ENCODE measurements around the gene NFIA. TPM values are rescaled to one million over a fixed set of nuclear protein-coding genes. Genes with fewer than 3 reads are reported as not detected.

Gene NFIA
- polyA plus RNA-seq, 3 donors: 3.9 to 25.9 (median 18.2) TPM

DNA sequence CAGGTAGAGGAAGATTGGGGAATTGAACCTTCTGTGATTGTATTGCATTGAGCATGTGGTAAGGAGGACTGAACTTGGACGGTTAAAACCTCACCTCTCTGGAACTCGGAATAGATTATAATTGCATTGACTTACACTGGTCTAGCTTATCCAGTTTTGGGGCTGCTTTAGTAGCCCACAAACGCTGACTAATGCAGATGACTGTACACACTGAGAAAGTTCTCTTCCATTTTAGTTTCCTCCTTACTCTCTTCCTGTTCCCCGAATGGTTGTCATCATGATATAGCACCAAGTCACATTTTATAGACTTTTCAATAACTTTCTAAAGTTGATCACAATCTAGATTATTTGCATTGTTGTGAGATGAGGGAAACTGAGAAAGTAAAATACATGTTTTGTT, 78.2 kb downstream of the NFIA start:
- WGBS, 3 donors: 75 to 87% (median 81%) methylated on average over 4 of the region's 4 CpGs
- no peak overlapping the region for H3K27ac ChIP-seq (ENCODE audit: low read depth, low read length)

DNA sequence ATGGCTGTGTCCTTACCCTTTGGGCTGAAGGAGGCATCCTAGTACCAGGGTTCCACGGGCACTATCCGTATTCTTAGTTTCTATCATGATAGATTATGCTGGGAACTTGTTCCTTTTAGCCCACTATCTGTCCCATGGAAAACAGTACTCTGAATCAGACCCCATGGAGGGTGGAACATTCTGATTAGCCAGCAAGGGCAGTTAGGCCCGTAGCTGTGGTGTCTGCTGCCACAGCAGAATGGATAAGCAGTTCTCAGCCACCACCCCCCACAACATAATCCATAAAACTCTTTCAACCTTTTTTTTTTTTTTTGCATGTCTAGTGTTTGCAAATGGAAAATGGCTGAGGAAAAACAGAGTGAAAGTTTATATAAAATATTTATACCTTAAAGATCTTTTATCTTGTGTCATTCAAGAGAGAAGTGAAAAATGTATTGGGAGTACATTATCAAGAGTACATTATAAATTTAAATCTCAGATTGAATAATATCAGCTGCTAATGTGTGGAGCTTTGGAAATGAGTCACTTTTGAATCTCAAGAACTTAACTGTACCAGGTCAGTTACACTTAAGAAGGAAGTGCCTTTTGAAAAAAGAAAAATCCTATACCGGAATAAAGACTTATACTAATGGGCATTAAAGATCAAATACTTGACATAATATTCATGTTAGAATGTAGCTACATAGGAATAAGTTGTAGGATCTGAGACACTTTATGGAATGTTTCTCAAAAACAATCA, 80.3 kb downstream of the NFIA start:
- no peak overlapping the region for H3K27ac ChIP-seq (ENCODE audit: low read depth, low read length)
- WGBS, 3 donors: 84 to 88% (median 86%) methylated on average over 4 of the region's 4 CpGs

DNA sequence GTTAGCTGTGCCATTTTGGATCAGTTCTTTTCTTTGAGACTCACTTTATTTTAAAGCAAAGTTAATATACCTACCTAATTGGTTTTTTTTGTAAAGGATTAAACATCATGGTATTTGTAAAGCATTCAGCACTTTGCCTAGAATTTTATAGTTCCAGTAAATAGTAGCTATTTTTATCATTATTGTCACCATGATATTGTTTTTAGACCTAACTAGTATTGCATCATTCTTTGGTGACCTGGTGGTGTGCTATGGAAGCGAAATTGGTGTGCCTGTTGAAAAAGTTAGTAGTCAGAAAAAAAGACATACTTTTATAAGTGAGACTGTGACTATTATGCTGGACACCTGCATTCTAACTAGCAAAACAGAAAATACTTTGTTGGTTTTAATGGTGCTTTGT, 81.0 kb downstream of the NFIA start:
- H3K27ac ChIP-seq (ENCODE audit: low read depth, low read length): no peak overlapping the region
- WGBS, 3 donors: 97 to 99% (median 98%) methylated on average over 1 of the region's 1 CpG

DNA sequence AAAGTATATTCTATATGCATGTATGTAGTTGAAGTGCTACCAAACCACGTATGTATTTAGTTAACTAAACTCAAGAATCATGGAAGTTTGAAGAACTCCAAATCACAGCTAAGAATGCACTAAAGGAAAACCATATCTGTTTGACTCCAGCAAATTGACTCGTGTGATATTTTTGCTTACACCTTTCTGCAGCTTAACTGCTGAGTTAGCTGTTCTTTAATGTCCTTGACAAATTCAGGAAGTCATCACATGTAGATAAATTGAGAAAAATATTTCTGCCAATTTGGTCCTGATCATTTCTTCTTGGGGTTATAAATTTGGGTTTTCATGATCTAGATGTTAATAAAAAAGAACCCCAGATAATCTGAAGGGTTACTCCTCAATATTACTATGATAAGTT, 83.0 kb downstream of the NFIA start:
- WGBS, 3 donors: 64 to 89% (median 79%) methylated on average over 2 of the region's 2 CpGs

DNA sequence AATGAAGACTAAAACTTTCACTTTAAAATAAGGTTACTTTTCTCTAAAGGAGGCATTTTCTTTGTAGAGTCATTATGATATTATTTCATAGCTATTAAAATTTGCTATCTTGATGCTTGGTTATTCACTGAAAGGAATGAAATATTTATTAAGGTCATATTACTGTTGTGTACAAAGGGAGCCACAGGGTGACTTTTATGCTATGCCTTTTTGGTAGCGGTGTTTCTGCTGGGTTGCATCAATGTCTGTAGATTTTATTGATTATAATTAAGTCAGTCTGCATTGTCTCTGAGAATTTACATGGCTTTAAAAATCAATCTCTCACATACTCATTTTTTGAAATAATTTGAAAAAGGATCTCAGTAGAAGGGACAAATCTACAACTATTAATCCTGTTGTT, 84.9 kb downstream of the NFIA start:
- WGBS, 3 donors: 87 to 94% (median 92%) methylated on average over 1 of the region's 1 CpG

More for the DNA sequence above, 83.0 kb downstream of the NFIA start:
- H3K27ac ChIP-seq (ENCODE audit: low read depth, low read length): no peak overlapping the region

DNA sequence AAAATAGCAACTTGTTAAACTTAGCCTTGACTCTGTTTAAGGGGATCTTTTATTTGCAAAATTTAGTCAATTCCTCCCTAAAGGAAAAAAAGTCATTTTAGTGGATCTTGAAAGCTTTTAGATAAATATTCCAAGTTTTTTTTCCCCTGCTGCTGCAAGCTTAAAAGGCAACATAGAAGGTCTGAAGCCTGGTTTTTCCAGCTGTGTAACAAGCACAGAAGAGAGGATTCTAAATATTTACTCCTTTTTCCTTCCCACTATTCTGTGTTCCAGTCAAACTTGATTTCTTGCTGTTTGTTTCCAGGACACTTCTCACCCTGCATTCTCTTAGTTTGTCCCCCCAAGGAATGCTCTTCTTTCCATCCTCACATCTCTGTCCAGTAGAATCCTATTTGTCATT, 86.7 kb downstream of the NFIA start:
- no peak overlapping the region for H3K27ac ChIP-seq (ENCODE audit: low read depth, low read length)

More for the DNA sequence above, 84.9 kb downstream of the NFIA start:
- H3K27ac ChIP-seq (ENCODE audit: low read depth, low read length): no peak overlapping the region

DNA sequence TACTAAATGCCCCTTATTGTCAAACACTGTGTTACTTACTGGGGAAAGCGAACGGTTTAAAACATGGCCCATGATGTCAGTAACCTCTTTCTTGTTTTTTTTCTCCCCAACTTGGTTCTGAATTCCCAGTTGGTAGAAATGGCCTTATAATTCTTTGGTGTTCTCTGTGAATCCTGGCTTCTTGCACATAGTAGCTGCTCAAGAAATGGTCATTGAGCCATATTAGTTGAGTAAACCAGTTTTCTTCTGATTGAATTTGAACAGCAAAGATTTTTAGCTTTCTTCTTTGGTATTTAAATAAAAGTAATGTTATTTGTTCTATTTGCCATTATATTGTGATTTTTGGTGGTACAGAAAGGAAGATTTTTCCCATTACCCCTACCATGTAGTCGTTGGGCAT, 87.3 kb downstream of the NFIA start:
- H3K27ac ChIP-seq (ENCODE audit: low read depth, low read length): no peak overlapping the region

DNA sequence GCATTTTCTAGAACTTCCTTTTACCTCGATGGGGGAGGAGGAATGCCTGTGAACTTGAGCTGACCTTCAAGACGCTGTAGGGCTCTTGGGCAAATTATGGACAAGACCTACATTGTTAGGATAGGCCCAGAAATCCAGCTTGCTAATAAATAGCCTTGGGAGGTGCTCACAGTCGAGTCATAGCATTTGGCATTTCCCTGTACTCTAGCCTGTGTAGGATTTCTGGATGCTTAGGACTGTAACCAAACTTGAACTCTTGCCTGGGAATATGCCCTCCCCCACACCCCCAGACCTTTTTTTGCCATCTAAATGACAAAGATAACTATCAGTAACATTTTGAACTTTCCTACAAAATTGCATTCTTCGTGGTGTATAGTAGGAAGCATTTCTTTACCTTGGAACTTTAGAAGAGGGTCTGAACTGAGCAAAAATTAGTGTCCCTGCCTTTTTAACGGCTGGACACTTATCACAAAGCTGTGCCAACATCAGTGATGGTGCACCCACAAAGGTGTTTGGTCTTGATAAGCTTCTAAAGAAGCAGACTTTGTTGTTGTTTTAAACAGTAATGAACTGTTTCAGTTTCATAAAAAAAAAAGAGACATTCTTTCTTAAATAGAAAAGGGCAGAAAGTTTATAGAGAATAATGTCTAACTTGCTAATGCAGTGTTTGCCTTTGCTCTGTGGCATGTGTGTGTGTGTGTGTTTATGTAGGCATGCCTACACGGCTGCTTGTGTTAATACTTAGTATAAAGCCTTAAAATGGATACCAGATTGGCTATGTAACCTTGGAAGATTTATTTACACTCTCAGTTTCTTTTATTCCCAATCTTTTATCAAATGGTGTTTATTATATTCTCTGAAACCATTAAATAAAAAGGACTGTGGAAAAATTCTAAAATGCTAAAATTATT, 88.2 kb downstream of the NFIA start:
- no peak overlapping the region for H3K27ac ChIP-seq (ENCODE audit: low read depth, low read length)
- WGBS, 3 donors: 18 to 43% (median 35%) methylated on average over 6 of the region's 6 CpGs

More for the DNA sequence above, 87.3 kb downstream of the NFIA start:
- WGBS, 3 donors: 89 to 95% (median 94%) methylated on average over 3 of the region's 3 CpGs

DNA sequence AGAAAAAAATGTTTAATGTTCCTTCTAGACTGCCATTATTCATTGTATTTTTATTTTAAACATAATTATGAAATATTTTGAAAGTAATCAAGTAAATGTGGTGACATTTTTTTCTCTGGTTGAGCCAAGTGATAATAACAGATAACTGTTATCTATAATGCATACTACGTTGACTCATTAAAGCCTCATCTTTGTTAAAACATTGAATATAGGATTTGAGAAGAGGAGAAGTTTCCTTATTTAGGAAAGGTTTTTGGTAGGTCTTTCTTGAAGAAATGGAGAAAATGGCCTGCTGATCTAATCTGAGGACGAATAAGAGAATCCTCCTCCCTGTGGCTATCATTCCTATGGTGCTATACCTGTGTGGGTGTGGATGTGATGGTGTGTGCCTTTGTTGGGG, 89.0 kb downstream of the NFIA start:
- 51 to 83% (median 73%) methylated on average over 2 of the region's 2 CpGs for WGBS, 3 donors
- H3K27ac ChIP-seq (ENCODE audit: low read depth, low read length): no peak overlapping the region

DNA sequence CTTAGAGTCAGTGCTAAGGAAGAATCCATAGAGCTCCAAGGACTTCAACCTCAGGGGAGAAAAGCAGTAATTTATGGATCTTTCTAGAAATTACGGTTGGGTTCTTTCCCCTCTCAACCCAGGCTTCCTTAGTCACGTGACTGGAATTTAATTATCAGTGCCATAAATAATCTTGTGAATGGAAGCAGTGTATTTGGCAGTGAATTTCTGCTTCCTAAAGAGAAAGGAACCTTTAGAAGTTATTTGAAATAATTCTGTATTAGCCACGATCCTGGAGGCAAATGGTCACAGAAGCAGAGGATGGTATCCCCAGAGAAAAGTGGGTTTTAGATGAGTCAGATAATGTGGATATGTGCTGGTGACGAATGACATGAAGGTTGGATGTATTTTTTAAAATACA, 89.6 kb downstream of the NFIA start:
- no peak overlapping the region for H3K27ac ChIP-seq (ENCODE audit: low read depth, low read length)

DNA sequence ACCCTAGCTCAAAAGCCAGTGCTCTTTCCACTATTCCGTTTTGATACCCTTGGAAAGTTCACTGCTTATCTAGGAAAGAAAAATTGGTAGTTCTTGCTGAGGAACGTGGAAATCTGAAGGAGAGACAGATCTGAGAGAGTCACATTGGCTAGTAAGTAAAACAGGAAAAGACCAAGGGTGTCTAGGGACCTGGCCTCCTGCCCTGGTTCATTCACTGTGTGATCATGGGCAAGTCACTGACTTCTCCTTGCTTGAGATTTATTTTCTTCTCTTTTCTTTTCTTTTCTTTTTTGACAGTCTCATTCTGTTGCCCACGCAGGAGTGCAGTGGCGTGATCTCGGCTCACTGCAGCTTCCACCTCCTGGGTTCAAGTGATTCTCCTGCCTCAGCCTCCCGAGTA, 90.8 kb downstream of the NFIA start:
- H3K27ac ChIP-seq (ENCODE audit: low read depth, low read length): no peak overlapping the region
- WGBS, 3 donors: 68 to 71% (median 68%) methylated on average over 5 to 6 of the region's 6 CpGs

More for the DNA sequence above, 89.6 kb downstream of the NFIA start:
- 44 to 63% (median 47%) methylated on average over 4 of the region's 4 CpGs for WGBS, 3 donors

DNA sequence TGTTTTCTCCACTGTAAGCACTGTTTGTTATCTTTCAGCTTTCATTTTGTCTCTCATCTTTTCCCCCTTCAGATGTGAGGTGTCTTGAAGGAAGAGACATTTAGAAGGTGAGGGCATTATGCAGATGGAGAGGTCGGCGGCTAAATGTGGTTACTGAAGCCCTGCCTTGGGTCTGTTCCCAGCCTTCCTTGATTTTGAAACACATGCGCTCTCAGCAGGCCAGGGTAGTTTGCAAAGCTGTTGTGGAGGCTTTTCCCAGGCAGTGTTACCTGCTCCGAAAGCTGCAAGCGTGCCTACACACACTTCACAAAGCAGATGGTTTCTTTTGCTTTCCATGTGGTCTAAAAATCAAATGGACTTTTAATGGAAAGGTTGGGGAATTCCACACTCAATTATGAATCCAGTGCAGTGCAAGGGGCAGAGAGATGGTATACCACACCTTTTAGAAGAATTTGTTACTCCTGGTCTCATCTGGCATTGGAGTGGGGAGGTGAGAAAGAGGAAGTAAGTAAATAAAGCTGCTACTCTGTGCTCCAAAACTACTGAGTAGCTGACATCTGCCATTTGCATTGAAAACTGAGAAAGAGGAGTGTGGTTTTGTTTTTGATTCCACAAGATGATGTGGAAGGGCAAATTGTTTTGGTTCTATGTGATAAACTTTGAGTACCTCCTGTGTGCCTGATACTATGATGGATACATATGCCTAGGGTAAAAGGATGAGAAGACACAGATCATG, 91.9 kb downstream of the NFIA start:
- H3K27ac ChIP-seq (ENCODE audit: low read depth, low read length): no peak overlapping the region
- 73 to 89% (median 89%) methylated on average over 5 of the region's 5 CpGs for WGBS, 3 donors

DNA sequence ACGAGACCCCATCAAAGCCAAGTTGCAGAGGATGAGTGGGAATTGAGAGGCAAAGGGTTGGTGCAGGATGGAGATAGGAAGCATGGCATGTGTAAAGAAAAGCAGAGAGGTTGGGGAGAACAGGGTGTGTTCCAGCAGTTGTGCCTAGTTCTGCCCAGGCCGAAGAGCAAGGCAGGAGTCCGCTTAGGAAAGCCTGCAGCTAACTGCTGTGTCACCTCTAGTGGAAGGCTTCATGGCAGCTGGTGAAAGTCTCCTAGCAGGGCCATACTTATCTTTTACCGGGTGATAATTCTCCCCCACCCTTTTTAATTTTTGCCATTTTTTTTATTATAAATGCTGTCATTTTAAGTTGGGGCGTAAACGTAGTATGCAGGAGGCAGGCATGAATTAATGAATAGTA, 93.6 kb downstream of the NFIA start:
- 77 to 90% (median 87%) methylated on average over 6 of the region's 6 CpGs for WGBS, 3 donors
- H3K27ac ChIP-seq (ENCODE audit: low read depth, low read length): no peak overlapping the region

DNA sequence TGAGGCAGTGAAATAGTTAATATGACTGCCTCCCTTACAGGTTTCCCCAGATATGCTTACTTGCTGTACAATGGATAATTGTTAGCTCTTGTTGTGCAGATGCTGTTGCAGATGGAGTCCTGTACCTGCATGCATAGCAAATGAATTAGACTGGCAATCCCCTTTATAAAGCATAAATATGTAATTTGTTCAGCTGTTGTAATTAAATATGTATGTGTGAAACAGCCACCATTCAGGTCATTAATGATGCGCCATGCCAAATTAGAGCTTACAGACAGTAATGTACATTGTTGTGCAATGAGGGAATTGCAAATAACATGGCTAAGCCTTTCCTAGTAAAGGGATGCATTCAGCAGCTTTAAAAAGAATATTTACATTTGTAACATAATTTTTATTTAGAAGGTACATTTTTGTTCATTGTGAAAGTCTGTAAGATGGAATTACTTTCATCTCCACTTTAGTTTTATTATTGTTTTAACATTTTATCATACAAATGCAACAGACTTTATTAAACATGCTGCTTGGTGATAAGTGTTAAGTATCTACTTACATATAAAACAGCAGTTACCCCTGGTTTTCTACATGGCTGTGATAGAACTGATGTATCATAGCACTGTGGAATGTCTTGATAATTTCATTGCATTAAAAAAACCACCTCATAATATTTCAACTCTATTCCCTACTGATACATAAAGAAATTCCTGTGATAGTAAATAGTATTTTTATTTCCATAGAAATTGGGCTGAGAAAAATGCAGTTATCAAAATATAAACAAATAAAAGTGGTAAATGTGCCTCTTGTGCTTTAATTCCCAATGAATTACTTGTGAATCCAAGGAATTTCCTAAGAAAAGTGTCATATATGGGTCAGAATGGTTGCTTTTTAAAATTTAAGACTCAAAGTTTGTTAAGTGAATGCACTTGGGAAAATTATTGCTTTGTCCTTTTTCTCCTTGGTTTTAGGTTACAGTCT, 99.0 kb downstream of the NFIA start:
- H3K27ac ChIP-seq (ENCODE audit: low read depth, low read length): no peak overlapping the region
- 96 to 100% (median 98%) methylated on average over 1 of the region's 1 CpG for WGBS, 3 donors

DNA sequence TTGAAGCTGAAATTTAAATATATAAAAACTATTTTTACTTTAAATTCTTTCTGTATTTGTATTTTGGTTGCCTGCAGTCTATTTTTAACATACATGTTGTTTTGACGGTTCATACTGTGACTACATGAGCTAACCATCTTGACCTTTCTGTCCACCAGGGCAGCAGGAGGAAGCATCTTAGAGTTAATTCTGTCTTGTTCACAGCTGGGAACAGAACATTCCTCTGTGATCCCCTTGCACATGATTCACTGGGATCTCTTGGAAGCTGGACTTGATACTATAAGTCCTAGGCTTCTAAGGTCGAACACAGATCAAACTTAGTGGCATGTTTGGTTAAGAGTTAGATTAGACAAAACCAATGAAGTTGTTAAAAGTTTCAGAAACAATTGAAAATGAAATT, 99.7 kb downstream of the NFIA start:
- H3K27ac ChIP-seq (ENCODE audit: low read depth, low read length): no peak overlapping the region
- 20 to 48% (median 34%) methylated on average over 2 of the region's 2 CpGs for WGBS, 3 donors

DNA sequence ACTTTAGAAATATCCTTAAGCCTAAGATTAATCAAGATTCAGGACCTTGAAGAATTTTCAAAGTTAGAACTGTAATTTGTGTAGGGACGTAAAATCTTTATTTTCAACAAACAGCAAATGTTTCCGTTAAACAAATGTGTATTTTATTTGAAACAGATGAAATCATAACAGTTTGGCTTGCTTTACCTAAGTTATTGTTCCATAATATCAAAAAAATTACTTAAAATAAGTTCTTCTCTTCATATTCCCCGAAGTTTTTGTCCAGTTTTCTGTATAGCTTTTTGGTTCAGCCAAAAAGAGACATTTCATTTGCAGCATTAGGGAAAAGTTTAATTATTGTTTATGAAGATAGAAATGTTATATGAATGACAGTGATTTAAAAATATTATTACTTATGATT, 100.1 kb downstream of the NFIA start:
- 64 to 80% (median 68%) methylated on average over 3 of the region's 3 CpGs for WGBS, 3 donors

DNA sequence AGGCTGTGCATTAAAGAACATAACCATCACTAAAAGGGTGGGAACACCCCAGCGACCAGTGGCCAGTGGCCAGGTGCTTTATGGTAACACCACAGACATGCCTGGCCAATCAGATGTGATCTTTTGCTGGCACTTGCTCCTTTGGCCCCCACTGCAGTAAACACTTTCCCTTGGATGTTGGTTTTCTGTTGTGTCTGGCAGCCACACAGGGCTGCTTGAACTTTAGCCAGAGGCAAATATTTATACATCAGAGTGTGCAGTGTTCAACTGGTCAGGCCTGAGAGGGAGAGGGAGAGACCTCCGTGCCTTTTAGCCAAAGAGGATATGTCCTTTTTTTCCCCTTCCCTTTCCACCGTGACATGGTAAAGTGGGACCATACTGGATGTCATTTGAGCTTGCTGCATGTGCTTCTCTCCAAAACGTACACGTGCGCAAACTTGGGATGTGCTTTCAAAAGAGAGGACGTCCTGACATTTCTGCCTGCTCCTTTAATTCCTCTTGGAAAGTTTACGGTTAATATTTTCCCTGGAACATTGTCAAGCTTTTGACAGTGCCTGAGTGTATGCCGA, 101.2 kb downstream of the NFIA start:
- no peak overlapping the region for H3K27ac ChIP-seq (ENCODE audit: low read depth, low read length)
- 10 to 41% (median 39%) methylated on average over 9 of the region's 9 CpGs for WGBS, 3 donors

More for the DNA sequence above, 100.1 kb downstream of the NFIA start:
- no peak overlapping the region for H3K27ac ChIP-seq (ENCODE audit: low read depth, low read length)

Data from adipose tissue (tissue), 3 donors.